Left lung (tissue), 10 donors: ENCODE measurements around the gene KIF26B. TPM values are rescaled to one million over a fixed set of nuclear protein-coding genes. Genes with fewer than 3 reads are reported as not detected.

ENCODE experiments used
- ATAC-seq: fragments of 200-7000 bp; cut with Tn5 transposase; one replicate; pipeline ENCODE4 v1.9.1; 2020; ENCODE audit warnings: moderate library complexity
- DNase-seq, 4 donors: peaks; one replicate each; pipeline ENCODE4 v3.0.0-alpha.2; 2013 to 2020
- H3K27ac ChIP-seq, 2 donors: fragments of 200-600 bp; sonication (generic) in 1 of 2; one replicate each; pipeline versions ENCODE4 v1.5.0 to v1.8.0; 2020 to 2021
- H3K27me3 ChIP-seq, 2 donors: fragments of 200-600 bp; sonication (generic) in 1 of 2; one replicate each; pipeline versions ENCODE4 v1.5.0 to v1.8.0; 2020 to 2021
- H3K36me3 ChIP-seq, 2 donors: fragments of 200-600 bp; sonication (generic) in 1 of 2; one replicate each; pipeline versions ENCODE4 v1.5.0 to v1.8.0; 2020 to 2021
- H3K4me1 ChIP-seq, 2 donors: fragments of 200-600 bp; one replicate each; pipeline ENCODE4 v1.8.0; 2021
- H3K4me3 ChIP-seq, 2 donors: fragments of 200-600 bp; sonication (generic) in 1 of 2; one replicate each; pipeline versions ENCODE4 v1.5.0 to v1.8.0; 2020 to 2021; ENCODE audit warnings: mild to moderate bottlenecking in 1 of 2
- H3K9me3 ChIP-seq, 2 donors: fragments of 200-600 bp; sonication (generic) in 1 of 2; one replicate each; pipeline versions ENCODE4 v1.5.0 to v1.8.0; 2020 to 2021
- intact Hi-C, 2 donors: fragments of 100-400 bp; cut with DNase I; formaldehyde crosslinking; loops; one replicate each; pipeline versions ENCODE4 v1.11.2 to v1.14.2; 2022
- polyA plus RNA-seq, 6 donors: library from polyadenylated mRNA; unstranded; fragments of 120-200 nt; gene quantifications; one replicate each; pipeline ENCODE4 v1.2.1, GENCODE V29; 2013; ENCODE audit not compliant: insufficient read length in 6 of 6
- total RNA-seq, 2 donors: library from RNA; stranded (reverse); fragmentation: NEBNext Ultra II Directional; extraction: Animal tissue kit (Norgen Biotek cat#: 25700); gene quantifications; one replicate each; pipeline ENCODE4 v1.2.1, GENCODE V29; 2021
- TF ChIP-seq, protein P1 (sequence below), 2 donors: fragments of 200-600 bp; sonication (generic) in 1 of 2; IDR thresholded peaks; one replicate each; pipeline versions ENCODE4 v1.5.0 to v1.8.0; 2021; ENCODE audit warnings: antibody characterized with exemption in 2 of 2
- donor health status: DM: no; HTN: yes; CAD: no.
- donor health status: DM: no; HTN: no; CAD: no.

The KIF26B gene
- total and polyA plus RNA-seq, 8 donors, result 3.9 to 28.3 (median 6.5) TPM

GRCh38 chr1:245552331-245552730, 397.5 kb downstream of the KIF26B start:
- H3K4me3 ChIP-seq, result no peak overlapping the region
- H3K27ac ChIP-seq, result no peak overlapping the region
- intact Hi-C loops, result no loop called here
- no peaks in the 10 kb centered on the region for H3K9me3 ChIP-seq
- H3K36me3 ChIP-seq, result no peaks in the 10 kb centered on the region
- ATAC-seq (no peak), DNase-seq (no peak)
- no peaks in the 10 kb centered on the region for H3K27me3 ChIP-seq
- H3K4me1 ChIP-seq, result no peaks in the 10 kb centered on the region
- TF ChIP-seq, protein P1, sequence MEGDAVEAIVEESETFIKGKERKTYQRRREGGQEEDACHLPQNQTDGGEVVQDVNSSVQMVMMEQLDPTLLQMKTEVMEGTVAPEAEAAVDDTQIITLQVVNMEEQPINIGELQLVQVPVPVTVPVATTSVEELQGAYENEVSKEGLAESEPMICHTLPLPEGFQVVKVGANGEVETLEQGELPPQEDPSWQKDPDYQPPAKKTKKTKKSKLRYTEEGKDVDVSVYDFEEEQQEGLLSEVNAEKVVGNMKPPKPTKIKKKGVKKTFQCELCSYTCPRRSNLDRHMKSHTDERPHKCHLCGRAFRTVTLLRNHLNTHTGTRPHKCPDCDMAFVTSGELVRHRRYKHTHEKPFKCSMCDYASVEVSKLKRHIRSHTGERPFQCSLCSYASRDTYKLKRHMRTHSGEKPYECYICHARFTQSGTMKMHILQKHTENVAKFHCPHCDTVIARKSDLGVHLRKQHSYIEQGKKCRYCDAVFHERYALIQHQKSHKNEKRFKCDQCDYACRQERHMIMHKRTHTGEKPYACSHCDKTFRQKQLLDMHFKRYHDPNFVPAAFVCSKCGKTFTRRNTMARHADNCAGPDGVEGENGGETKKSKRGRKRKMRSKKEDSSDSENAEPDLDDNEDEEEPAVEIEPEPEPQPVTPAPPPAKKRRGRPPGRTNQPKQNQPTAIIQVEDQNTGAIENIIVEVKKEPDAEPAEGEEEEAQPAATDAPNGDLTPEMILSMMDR (IDR thresholded peaks at IDR 0.05), result no peak

DNA sequence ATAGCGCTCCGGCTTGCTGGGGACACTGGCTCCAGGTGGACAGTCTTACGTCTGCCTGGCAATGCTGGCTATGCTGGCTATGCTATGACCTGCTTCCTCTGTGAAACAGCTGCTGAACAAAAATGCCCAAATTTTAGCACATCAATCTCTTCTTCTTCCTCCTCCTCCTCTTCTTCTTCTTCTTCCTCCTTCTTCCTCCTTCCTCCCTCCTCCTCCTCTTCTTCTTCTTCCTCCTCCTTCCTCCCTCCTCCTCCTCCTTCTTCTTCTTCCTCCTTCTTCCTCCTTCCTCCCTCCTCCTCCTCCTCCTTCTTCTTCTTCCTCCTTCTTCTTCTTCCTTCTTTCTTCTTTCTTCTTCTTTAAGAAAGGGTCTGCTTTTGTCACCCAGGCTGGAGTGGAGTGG, 401.3 kb downstream of the KIF26B start:
- no peak overlapping the region for H3K4me3 ChIP-seq
- H3K36me3 ChIP-seq, result no peaks in the 10 kb centered on the region
- H3K4me1 ChIP-seq, result no peaks in the 10 kb centered on the region
- no peak for ATAC-seq
- H3K27me3 ChIP-seq, result no peaks in the 10 kb centered on the region
- no peak for DNase-seq
- H3K9me3 ChIP-seq, result no peaks in the 10 kb centered on the region
- H3K27ac ChIP-seq, result no peak overlapping the region
- intact Hi-C loops, result no loop called here
- TF ChIP-seq, protein P1 (IDR thresholded peaks at IDR 0.05), result no peak

GRCh38 chr1:245558069-245558468, 403.3 kb downstream of the KIF26B start:
- H3K36me3 ChIP-seq, result no peaks in the 10 kb centered on the region
- H3K27me3 ChIP-seq, result no peaks in the 10 kb centered on the region
- no peaks in the 10 kb centered on the region for H3K4me1 ChIP-seq
- ATAC-seq, result no peak
- TF ChIP-seq, protein P1 (IDR thresholded peaks at IDR 0.05), result no peak
- DNase-seq, result no peak
- intact Hi-C loops, result no loop called here
- no peak overlapping the region for H3K27ac ChIP-seq
- no peaks in the 10 kb centered on the region for H3K9me3 ChIP-seq
- H3K4me3 ChIP-seq, result no peak overlapping the region

DNA sequence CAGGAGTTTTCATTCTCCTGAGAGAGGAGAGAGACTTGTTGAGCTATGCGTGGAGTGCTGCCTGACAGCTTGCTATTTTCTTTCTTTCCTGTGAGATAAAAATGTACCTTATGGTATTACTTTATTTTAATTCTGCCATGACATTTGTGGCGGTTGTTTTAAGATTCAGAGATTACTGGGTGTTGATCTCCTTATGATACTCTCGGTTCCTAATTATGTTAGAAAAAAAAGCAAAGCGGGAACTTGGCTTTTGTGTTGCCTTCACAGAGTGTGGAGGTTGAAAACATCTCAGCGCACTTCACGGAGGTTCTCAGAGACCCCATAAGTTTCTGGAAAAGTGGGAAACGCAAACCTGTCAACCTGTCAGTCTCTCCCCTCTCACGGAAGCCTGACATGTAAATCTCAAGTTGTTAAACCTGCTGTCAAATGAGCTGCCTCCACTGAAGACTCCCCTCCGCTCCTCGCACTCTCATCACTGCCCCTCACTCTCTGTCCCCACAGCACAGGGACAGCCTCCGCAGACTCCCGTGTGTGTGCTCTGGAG, 405.6 kb downstream of the KIF26B start:
- ATAC-seq (no peak), DNase-seq (no peak)
- no peak overlapping the region for H3K4me3 ChIP-seq
- TF ChIP-seq, protein P1 (IDR thresholded peaks at IDR 0.05), result no peak
- H3K27ac ChIP-seq, result no peak overlapping the region
- H3K9me3 ChIP-seq, result no peaks in the 10 kb centered on the region
- no peaks in the 10 kb centered on the region for H3K36me3 ChIP-seq
- intact Hi-C loops, result no loop called here
- H3K27me3 ChIP-seq, result no peaks in the 10 kb centered on the region
- H3K4me1 ChIP-seq, result no peaks in the 10 kb centered on the region

GRCh38 chr1:245561665-245562234, 407.0 kb downstream of the KIF26B start:
- Histone ChIP-seq H3K4me3 (no peak overlapping the region), H3K36me3 (no peaks in the 10 kb centered on the region), H3K4me1 (no peaks in the 10 kb centered on the region), H3K9me3 (peaks cover 0 to 3% of the 10 kb centered on the region in 2 donors), H3K27me3 (no peaks in the 10 kb centered on the region), H3K27ac (no peak overlapping the region)
- DNase-seq (no peak), ATAC-seq (no peak)
- intact Hi-C loops, result no loop called here
- TF ChIP-seq, protein P1 (IDR thresholded peaks at IDR 0.05), result no peak
